Measurements from ENCODE around the gene SLCO2B1. TPM values are rescaled to one million over a fixed set of nuclear protein-coding genes. Genes with fewer than 3 reads are reported as not detected.

SLCO2B1 gene
- total RNA-seq, 1 experiment from 2014 or later, result not detected

- ChIA-PET POLR2A (no interaction called here), CTCF (interaction anchor here (0.6 to 1.3 kb wide), 3 partner anchors 22 to 1711 kb away, joined by 3 read pairs; no protein-coding TSS in a partner anchor)
- no peak for DNase-seq (ENCODE audit: unreplicated experiment)
- Mint-ChIP-seq H3K9me3 (ENCODE audit: unreplicated experiment) (peaks cover 24% of the 10 kb centered on the region), H3K36me3 (ENCODE audit: insufficient read depth, unreplicated experiment) (peaks cover 6% of the 10 kb centered on the region), H3K27me3 (ENCODE audit: insufficient read depth, unreplicated experiment) (peaks cover 32% of the 10 kb centered on the region), H3K4me1 (ENCODE audit: insufficient read depth, unreplicated experiment) (no peaks in the 10 kb centered on the region), H3K4me3 (ENCODE audit: unreplicated experiment) (no peak overlapping the region), H3K27ac (ENCODE audit: low read depth, unreplicated experiment) (no peak overlapping the region)
- TF ChIP-seq CTCF (IDR thresholded peaks at IDR 0.05; ENCODE audit: unreplicated experiment), result no peak
- intact Hi-C loops (cut with micrococcal nuclease), result no loop called here
- BruUV-seq (replicated peaks), result no TSS peak
Observed at GRCh38 chr11:75118577-75118976, 32.3 kb upstream of the SLCO2B1 start.

- peaks cover 32% of the 10 kb centered on the region for H3K27me3 Mint-ChIP-seq (ENCODE audit: insufficient read depth, unreplicated experiment)
- no TSS peak for BruUV-seq (replicated peaks)
- ChIA-PET POLR2A (no interaction called here), CTCF (interaction anchor here (0.9 kb wide), 2 partner anchors 15 to 122 kb away, joined by 3 read pairs; no protein-coding TSS in a partner anchor)
- no peak overlapping the region for H3K4me3 Mint-ChIP-seq (ENCODE audit: unreplicated experiment)
- H3K27ac Mint-ChIP-seq (ENCODE audit: low read depth, unreplicated experiment), result no peak overlapping the region
- peaks cover 4% of the 10 kb centered on the region for H3K36me3 Mint-ChIP-seq (ENCODE audit: insufficient read depth, unreplicated experiment)
- H3K4me1 Mint-ChIP-seq (ENCODE audit: insufficient read depth, unreplicated experiment), result no peaks in the 10 kb centered on the region
- TF ChIP-seq CTCF (IDR thresholded peaks at IDR 0.05; ENCODE audit: unreplicated experiment), result no peak
- intact Hi-C loops (cut with micrococcal nuclease), result no loop called here
- peaks cover 8% of the 10 kb centered on the region for H3K9me3 Mint-ChIP-seq (ENCODE audit: unreplicated experiment)
- DNase-seq (ENCODE audit: unreplicated experiment), result no peak
Observed at GRCh38 chr11:75126564-75126963, 24.3 kb upstream of the SLCO2B1 start.

- intact Hi-C loops (cut with micrococcal nuclease), result no loop called here
- H3K9me3 Mint-ChIP-seq (ENCODE audit: unreplicated experiment), result peaks cover 8% of the 10 kb centered on the region
- POLR2A ChIA-PET, result interaction anchor here (0.6 to 0.7 kb wide), 2 partner anchors 246 to 1988 kb away, joined by 3 to 4 read pairs; no protein-coding TSS in a partner anchor
- no peaks in the 10 kb centered on the region for H3K4me1 Mint-ChIP-seq (ENCODE audit: insufficient read depth, unreplicated experiment)
- no peak for DNase-seq (ENCODE audit: unreplicated experiment)
- no peak for TF ChIP-seq CTCF (IDR thresholded peaks at IDR 0.05; ENCODE audit: unreplicated experiment)
- H3K36me3 Mint-ChIP-seq (ENCODE audit: insufficient read depth, unreplicated experiment), result peaks cover 4% of the 10 kb centered on the region
- H3K27me3 Mint-ChIP-seq (ENCODE audit: insufficient read depth, unreplicated experiment), result peaks cover 51% of the 10 kb centered on the region
- CTCF ChIA-PET, result interaction anchor here (0.7 kb wide), 2 partner anchors 9 to 100 kb away, joined by 3 to 5 read pairs; no protein-coding TSS in a partner anchor
- BruUV-seq (replicated peaks), result no TSS peak
- H3K4me3 Mint-ChIP-seq (ENCODE audit: unreplicated experiment), result no peak overlapping the region
- no peak overlapping the region for H3K27ac Mint-ChIP-seq (ENCODE audit: low read depth, unreplicated experiment)
Observed at GRCh38 chr11:75132080-75132479, 18.8 kb upstream of the SLCO2B1 start.

- Mint-ChIP-seq H3K27ac (ENCODE audit: low read depth, unreplicated experiment) (no peak overlapping the region), H3K9me3 (ENCODE audit: unreplicated experiment) (peaks cover 8% of the 10 kb centered on the region), H3K36me3 (ENCODE audit: insufficient read depth, unreplicated experiment) (peaks cover 4% of the 10 kb centered on the region), H3K27me3 (ENCODE audit: insufficient read depth, unreplicated experiment) (peaks cover 69% of the 10 kb centered on the region), H3K4me1 (ENCODE audit: insufficient read depth, unreplicated experiment) (no peaks in the 10 kb centered on the region), H3K4me3 (ENCODE audit: unreplicated experiment) (no peak overlapping the region)
- no peak for DNase-seq (ENCODE audit: unreplicated experiment)
- TF ChIP-seq CTCF (IDR thresholded peaks at IDR 0.05; ENCODE audit: unreplicated experiment), result no peak
- intact Hi-C loops (cut with micrococcal nuclease), result no loop called here
- CTCF ChIA-PET, result interaction anchor here (1.2 to 3.2 kb wide), 2 partner anchors 37 to 114 kb away, joined by 4 to 15 read pairs; partner anchors contain the start of gene OR2AT4
- POLR2A ChIA-PET, result no interaction called here
- BruUV-seq (replicated peaks), result no TSS peak
Observed at GRCh38 chr11:75133976-75134375, 16.9 kb upstream of the SLCO2B1 start.

Data from MCF 10A (cell line).